Neural cell (in vitro differentiated cells): ENCODE data around the gene CRACDL. TPM values are rescaled to one million over a fixed set of nuclear protein-coding genes. Genes with fewer than 3 reads are reported as not detected.

Experiments
- H2AFZ ChIP-seq: fragments of 200-600, 300-800 bp; sonication (generic), shearing (Covaris generic); 2 replicates; pipeline ENCODE4 v1.6.0; 2014; ENCODE audit warnings: low read depth, mild to moderate bottlenecking, antibody characterized with exemption, low read length, moderate library complexity
- H3F3A ChIP-seq: fragments of 200-600 bp; shearing (Covaris generic); 2 replicates; pipeline ENCODE4 v1.6.1; 2016; ENCODE audit warnings: mild to moderate bottlenecking, moderate library complexity, mixed read lengths, antibody characterized with exemption, low read length; ENCODE audit not compliant: insufficient read depth, poor library complexity, severe bottlenecking
- H3K27ac ChIP-seq: fragments of 200-600, 300-800 bp; sonication (generic), shearing (Covaris generic); 2 replicates; pipeline ENCODE4 v1.5.1; 2014; ENCODE audit warnings: mild to moderate bottlenecking, low read length, moderate library complexity
- H3K27me3 ChIP-seq: fragments of 300-800, 200-600 bp; sonication (generic), shearing (Covaris generic); 2 replicates; pipeline ENCODE4 v1.6.0; 2014; ENCODE audit warnings: mild to moderate bottlenecking, low read depth, low read length, moderate library complexity; ENCODE audit not compliant: insufficient read depth
- H3K36me3 ChIP-seq: fragments of 300-800, 200-600 bp; sonication (generic), shearing (Covaris generic); 2 replicates; pipeline ENCODE4 v1.5.1; 2014; ENCODE audit warnings: mild to moderate bottlenecking, antibody characterized with exemption, low read length, moderate library complexity; ENCODE audit not compliant: insufficient read depth
- H3K4me2 ChIP-seq: fragments of 300-800, 200-600 bp; sonication (generic), shearing (Covaris generic); 2 replicates; pipeline ENCODE4 v1.6.0; 2014; ENCODE audit warnings: mild to moderate bottlenecking, low read length
- H3K4me3 ChIP-seq: fragments of 300-800, 200-600 bp; sonication (generic), shearing (Covaris generic); 2 replicates; pipeline ENCODE4 v1.5.1; 2014; ENCODE audit warnings: mild to moderate bottlenecking, low read length, moderate library complexity
- H3K79me2 ChIP-seq: fragments of 200-600 bp; shearing (Covaris generic); replicated peaks from 2 replicates; pipeline ENCODE4 v1.6.0; 2014; ENCODE audit warnings: mild to moderate bottlenecking, low read length, moderate library complexity; ENCODE audit not compliant: insufficient read depth
- H3K9ac ChIP-seq: fragments of 300-800, 200-600 bp; sonication (generic), shearing (Covaris generic); 2 replicates; pipeline ENCODE4 v1.6.1; 2016; ENCODE audit warnings: mild to moderate bottlenecking, low read length, mixed read lengths
- H3K9me2 ChIP-seq: fragments of 200-600 bp; shearing (Covaris generic); 2 replicates; pipeline ENCODE4 v1.6.1; 2016; ENCODE audit warnings: mild to moderate bottlenecking, low read length, mixed read lengths; ENCODE audit not compliant: insufficient read depth
- H3K9me3 ChIP-seq: fragments of 200-600, 300-800 bp; sonication (generic), shearing (Covaris generic); 2 replicates; pipeline ENCODE4 v1.6.1; 2016; ENCODE audit warnings: mild to moderate bottlenecking, mixed run types, low read length, moderate library complexity, mixed read lengths
- H4K20me1 ChIP-seq: fragments of 200-600 bp; shearing (Covaris generic); 2 replicates; pipeline ENCODE4 v1.6.1; 2016; ENCODE audit warnings: mild to moderate bottlenecking, mixed run types; ENCODE audit not compliant: insufficient read depth
- CTCF ChIP-seq: fragments of 450-650 bp; IDR thresholded peaks from 2 replicates; pipeline ENCODE4 v1.5.1; 2014; ENCODE audit warnings: antibody characterized with exemption, mild to moderate bottlenecking, moderate library complexity; ENCODE audit not compliant: poor library complexity, severe bottlenecking
- EP300 ChIP-seq: fragments of 450-650 bp; conservative IDR thresholded peaks from 2 replicates; pipeline ENCODE4 v1.6.1; 2014; ENCODE audit warnings: antibody characterized with exemption, mild to moderate bottlenecking, moderate library complexity; ENCODE audit not compliant: poor library complexity, severe bottlenecking
- EZH2 ChIP-seq: fragments of 200-600, 300-800 bp; shearing (Covaris generic), sonication (generic); IDR thresholded peaks from 2 replicates; pipeline ENCODE4 v1.6.1; 2014; ENCODE audit warnings: antibody characterized with exemption, low read length, borderline replicate concordance, mild to moderate bottlenecking; ENCODE audit not compliant: insufficient read depth, poor library complexity, severe bottlenecking
- MXI1 ChIP-seq: fragments of 450-650 bp; conservative IDR thresholded peaks from 2 replicates; pipeline ENCODE4 v1.6.1; 2014; ENCODE audit warnings: antibody characterized with exemption, mild to moderate bottlenecking; ENCODE audit not compliant: poor library complexity, severe bottlenecking
- POLR2AphosphoS5 ChIP-seq: IDR thresholded peaks from 2 replicates; pipeline ENCODE4 v1.6.1; 2012
- RAD21 ChIP-seq: fragments of 450-650 bp; conservative IDR thresholded peaks from 2 replicates; pipeline ENCODE4 v1.6.1; 2014; ENCODE audit warnings: antibody characterized with exemption, mild to moderate bottlenecking, moderate library complexity
- SMC3 ChIP-seq: fragments of 450-650 bp; conservative IDR thresholded peaks from 2 replicates; pipeline ENCODE4 v1.6.1; 2014; ENCODE audit warnings: antibody characterized with exemption, mild to moderate bottlenecking, moderate library complexity; ENCODE audit not compliant: poor library complexity
- TAF1 ChIP-seq: IDR thresholded peaks from 2 replicates; pipeline ENCODE4 v1.6.1; 2012; ENCODE audit warnings: low read depth
- polyA plus RNA-seq: library from polyadenylated mRNA; depleted of rRNA; stranded (reverse); fragments of >200 nt; gene quantifications from 2 replicates; pipeline ENCODE4 v1.2.3, GENCODE V29; 2014
- TF ChIP-seq, protein P1 (sequence below): IDR thresholded peaks from 2 replicates; pipeline ENCODE4 v1.6.1; 2012; ENCODE audit warnings: borderline replicate concordance

Gene CRACDL
- polyA plus RNA-seq, 1 donor from 2014 or later = 0.85 TPM

- no peaks in the 10 kb centered on the region for H3F3A ChIP-seq
- no peak overlapping the region for H3K4me2 ChIP-seq
- TF ChIP-seq, protein P1, sequence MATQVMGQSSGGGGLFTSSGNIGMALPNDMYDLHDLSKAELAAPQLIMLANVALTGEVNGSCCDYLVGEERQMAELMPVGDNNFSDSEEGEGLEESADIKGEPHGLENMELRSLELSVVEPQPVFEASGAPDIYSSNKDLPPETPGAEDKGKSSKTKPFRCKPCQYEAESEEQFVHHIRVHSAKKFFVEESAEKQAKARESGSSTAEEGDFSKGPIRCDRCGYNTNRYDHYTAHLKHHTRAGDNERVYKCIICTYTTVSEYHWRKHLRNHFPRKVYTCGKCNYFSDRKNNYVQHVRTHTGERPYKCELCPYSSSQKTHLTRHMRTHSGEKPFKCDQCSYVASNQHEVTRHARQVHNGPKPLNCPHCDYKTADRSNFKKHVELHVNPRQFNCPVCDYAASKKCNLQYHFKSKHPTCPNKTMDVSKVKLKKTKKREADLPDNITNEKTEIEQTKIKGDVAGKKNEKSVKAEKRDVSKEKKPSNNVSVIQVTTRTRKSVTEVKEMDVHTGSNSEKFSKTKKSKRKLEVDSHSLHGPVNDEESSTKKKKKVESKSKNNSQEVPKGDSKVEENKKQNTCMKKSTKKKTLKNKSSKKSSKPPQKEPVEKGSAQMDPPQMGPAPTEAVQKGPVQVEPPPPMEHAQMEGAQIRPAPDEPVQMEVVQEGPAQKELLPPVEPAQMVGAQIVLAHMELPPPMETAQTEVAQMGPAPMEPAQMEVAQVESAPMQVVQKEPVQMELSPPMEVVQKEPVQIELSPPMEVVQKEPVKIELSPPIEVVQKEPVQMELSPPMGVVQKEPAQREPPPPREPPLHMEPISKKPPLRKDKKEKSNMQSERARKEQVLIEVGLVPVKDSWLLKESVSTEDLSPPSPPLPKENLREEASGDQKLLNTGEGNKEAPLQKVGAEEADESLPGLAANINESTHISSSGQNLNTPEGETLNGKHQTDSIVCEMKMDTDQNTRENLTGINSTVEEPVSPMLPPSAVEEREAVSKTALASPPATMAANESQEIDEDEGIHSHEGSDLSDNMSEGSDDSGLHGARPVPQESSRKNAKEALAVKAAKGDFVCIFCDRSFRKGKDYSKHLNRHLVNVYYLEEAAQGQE = peak; percentile 49
- TF ChIP-seq TAF1 = no peak
- H3K79me2 ChIP-seq = no peaks in the 10 kb centered on the region
- no peaks in the 10 kb centered on the region for H3K36me3 ChIP-seq
- no peaks in the 10 kb centered on the region for H3K9me2 ChIP-seq
- H3K9me3 ChIP-seq = no peaks in the 10 kb centered on the region
- no peaks in the 10 kb centered on the region for H3K27me3 ChIP-seq
- H3K9ac ChIP-seq = no peak overlapping the region
- H3K27ac ChIP-seq = peak overlapping the region; percentile 10
- no peak overlapping the region for H2AFZ ChIP-seq
- no peak overlapping the region for H3K4me3 ChIP-seq
- H4K20me1 ChIP-seq = no peaks in the 10 kb centered on the region
Observed at GRCh38 chr2:98803405-98804264, 132.4 kb downstream of the CRACDL start.

GRCh38 chr2:98802344-98802743 is 133.7 kb downstream of the CRACDL start:
- H3K9me2 ChIP-seq = no peaks in the 10 kb centered on the region
- H3K36me3 ChIP-seq = no peaks in the 10 kb centered on the region

GRCh38 chr2:98801921-98802321 is 134.1 kb downstream of the CRACDL start:
- TF ChIP-seq RAD21 = no peak
- no peak for TF ChIP-seq MXI1
- no peak for TF ChIP-seq POLR2AphosphoS5
- TF ChIP-seq SMC3 = no peak
- no peak for TF ChIP-seq CTCF
- no peak for TF ChIP-seq EZH2
- TF ChIP-seq EP300 = no peak
- TF ChIP-seq, protein P1 = no peak
- no peak for TF ChIP-seq TAF1

More at GRCh38 chr2:98802344-98802743, 133.7 kb downstream of the CRACDL start:
- Histone ChIP-seq H3K79me2 (no peaks in the 10 kb centered on the region), H3K9me3 (no peaks in the 10 kb centered on the region), H4K20me1 (no peaks in the 10 kb centered on the region), H3K27ac (no peak overlapping the region), H2AFZ (no peak overlapping the region), H3F3A (no peaks in the 10 kb centered on the region), H3K27me3 (no peaks in the 10 kb centered on the region), H3K9ac (no peak overlapping the region), H3K4me2 (no peak overlapping the region), H3K4me3 (no peak overlapping the region)
- TF ChIP-seq MXI1 = no peak
- no peak for TF ChIP-seq POLR2AphosphoS5

More at GRCh38 chr2:98801921-98802321, 134.1 kb downstream of the CRACDL start:
- Histone ChIP-seq H3K27me3 (no peaks in the 10 kb centered on the region), H3K4me2 (no peak overlapping the region), H3K79me2 (no peaks in the 10 kb centered on the region), H3K9me2 (no peaks in the 10 kb centered on the region), H3K9ac (no peak overlapping the region), H3F3A (no peaks in the 10 kb centered on the region), H3K27ac (no peak overlapping the region), H3K36me3 (no peaks in the 10 kb centered on the region), H2AFZ (no peak overlapping the region), H3K9me3 (no peaks in the 10 kb centered on the region), H3K4me3 (no peak overlapping the region), H4K20me1 (no peaks in the 10 kb centered on the region)
